NCI-H187 (cell line): Measurements from ENCODE around the gene ZNF850.

Experiments
- DNase-seq, 2 experiments: peaks; one replicate each; lab custom pipeline; 2025; lab: John Stamatoyannopoulos, UW

Gene ZNF850

GRCh38 chr19:36688058-36688457 is 84.5 kb downstream of the ZNF850 start:
- DNase-seq, result no peak

DNA sequence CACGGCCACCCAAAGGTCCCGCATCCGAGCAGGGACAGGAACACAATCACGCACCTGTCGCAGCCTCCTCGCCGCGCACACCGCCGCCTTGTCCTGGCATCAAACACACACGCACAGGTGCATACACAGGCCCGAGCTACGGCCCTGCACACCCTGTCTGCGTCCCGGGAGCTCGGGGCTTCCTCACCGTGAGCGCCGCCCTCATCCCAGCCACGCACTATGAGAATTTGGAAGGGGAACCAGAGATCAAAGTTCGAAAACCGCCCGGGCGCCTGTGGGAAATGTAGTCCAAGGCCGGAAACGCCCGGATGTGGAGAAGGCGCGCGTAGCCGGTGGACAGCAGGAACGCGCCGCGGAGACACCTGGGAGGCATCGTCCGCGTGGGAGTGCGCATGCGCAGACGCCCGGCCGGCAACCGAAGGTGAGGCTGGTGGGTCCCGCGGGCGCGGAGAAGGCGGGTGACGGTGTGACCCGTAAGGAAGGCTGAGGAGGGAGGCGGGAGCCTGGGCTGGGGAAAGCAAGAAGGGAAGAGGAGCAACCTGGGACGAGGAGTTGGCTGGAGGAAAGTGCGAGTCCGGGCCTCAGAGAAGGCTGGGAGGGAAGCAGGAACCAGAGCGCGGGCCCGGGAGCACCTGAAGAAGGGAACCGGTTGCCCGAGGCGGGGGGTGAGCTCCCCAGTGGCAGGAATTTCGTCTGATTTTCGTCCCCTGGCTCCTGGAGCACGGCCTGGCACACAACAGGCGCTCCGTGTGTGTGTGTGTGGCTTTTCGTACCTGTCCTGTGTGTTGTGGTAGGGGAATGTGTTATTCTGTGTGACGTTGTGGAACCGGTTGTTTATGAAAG is 85.2 kb downstream of the ZNF850 start, which contains the start of gene ZNF567:
ZNF567 (plus strand) TSS at position 399 of the 843 bp plus-strand sequence. CDS start 7,256 bp downstream, outside the sequence.
- peak; percentile 91 to 98 for DNase-seq

DNA sequence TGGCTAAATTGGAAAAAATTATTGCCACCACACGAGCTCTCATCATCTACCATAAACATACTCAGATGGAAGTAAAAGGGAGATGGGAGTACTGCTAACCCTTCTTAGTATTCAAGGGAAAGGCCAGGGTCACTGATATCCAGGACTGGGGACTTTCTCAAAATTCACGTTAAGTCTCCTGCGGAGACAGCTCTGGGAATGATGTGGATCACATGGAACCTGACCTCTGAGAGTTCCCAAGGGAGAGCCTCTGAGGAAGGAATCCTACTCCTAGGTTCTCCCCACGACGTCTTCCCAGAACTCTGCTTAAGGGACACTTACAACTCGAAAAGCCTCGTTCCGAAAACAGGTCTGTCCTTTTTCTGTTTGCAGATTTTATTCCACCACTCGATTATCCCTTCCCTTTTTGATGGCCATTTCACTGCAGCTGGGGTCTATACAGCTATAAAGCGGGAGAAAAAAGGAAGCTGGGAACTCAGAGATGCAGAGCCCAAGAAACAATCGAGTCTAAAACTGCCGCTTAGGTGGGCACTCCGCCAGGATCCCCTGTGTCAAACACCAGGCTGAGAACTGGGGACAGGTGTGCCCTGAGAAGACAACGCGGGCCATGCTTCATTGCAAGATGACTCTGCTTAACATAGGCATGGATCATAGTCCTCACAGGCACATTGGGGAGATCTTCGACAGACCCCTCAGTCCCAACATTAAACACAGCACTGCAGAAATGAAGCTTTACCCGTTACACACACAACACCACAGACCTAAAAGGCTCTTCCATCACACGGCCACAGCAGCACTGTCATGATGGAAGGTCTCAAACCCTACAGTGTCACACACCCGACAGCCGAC is 86.0 kb downstream of the ZNF850 start:
- DNase-seq, result peak in 1 of 2 experiments; percentile 42

GRCh38 chr19:36685835-36686234 is 86.8 kb downstream of the ZNF850 start:
- DNase-seq, result no peak

- DNase-seq, result no peak
Measured at GRCh38 chr19:36679455-36679854, 93.2 kb downstream of the ZNF850 start.

DNA sequence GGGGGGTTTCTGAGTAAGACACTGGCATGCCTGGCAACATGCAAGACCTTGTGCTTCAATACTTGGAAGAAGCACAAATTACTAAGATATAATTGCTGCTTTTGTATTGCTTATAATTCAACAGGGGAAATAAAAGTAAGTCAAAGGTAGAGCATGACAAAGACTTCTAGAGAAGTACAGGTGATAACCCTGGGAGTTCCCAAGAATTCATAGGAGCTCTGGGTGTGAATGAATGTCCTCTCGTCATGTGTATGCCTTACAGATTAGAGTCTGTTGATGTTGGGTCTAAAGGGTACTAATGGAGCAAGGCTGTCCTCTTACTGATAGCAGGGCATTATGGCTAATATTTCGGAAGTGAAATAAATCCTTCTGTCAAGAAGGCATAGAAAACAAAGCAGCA is 98.4 kb downstream of the ZNF850 start:
- no peak for DNase-seq

DNA sequence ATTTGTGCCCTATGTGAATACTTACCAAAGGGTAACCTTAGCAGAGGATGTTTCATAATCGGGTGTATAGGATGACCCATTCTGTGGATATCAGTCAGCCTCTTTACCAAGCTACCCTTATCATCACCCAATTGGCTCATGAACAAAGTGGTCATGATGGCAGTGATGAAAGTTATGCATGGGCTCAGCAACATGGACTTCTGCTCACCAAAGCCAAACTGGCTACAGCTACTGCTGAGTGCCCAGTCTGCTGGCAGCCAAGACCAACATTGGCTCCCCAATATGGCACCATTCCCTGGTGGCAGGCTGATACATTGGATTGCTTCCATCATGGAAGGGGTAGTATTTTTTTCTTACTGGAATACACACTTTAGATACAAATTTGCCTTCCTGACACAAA is 100.2 kb downstream of the ZNF850 start:
- no peak for DNase-seq

DNA sequence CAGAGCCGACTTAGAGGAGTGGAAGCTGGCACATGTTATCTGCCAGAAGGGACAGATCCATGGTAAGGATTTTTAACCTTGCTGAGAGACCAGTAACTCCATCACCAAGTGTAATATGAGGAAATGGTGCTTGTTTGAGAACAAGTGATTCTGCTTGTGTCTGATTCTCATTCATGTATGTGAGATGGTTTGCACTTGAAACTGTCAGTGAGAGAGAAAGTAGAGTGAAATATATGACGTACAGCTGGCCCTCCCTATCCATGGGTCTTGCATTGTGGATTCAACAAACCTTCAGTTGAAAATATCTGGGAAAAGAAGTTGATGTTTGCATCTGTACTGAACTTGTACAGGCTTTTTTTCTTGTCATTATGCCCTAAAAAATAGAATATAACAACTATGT is 104.0 kb downstream of the ZNF850 start:
- DNase-seq, result no peak

DNA sequence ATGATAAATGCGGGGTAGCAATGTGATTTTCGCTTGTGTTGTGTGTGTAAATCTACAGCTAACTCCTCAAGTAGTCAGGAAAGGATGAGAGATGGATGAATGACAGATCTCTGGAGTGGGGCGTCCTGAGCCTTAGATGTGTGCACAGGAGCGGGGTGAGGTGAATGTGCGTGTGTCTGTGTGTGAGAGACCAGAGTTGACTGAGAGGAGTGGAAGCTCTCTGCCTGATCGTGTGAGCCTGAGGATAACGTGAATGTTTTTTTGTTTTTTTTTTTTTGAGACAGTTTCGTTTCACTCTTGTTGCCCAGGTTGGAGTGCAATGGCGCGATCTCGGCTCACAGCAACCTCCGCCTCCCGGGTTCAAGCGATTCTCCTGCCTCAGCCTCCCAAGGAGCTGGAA is 106.8 kb downstream of the ZNF850 start:
- DNase-seq, result no peak
